ENCODE measurements around the gene FABP6.

Gene FABP6

DNA sequence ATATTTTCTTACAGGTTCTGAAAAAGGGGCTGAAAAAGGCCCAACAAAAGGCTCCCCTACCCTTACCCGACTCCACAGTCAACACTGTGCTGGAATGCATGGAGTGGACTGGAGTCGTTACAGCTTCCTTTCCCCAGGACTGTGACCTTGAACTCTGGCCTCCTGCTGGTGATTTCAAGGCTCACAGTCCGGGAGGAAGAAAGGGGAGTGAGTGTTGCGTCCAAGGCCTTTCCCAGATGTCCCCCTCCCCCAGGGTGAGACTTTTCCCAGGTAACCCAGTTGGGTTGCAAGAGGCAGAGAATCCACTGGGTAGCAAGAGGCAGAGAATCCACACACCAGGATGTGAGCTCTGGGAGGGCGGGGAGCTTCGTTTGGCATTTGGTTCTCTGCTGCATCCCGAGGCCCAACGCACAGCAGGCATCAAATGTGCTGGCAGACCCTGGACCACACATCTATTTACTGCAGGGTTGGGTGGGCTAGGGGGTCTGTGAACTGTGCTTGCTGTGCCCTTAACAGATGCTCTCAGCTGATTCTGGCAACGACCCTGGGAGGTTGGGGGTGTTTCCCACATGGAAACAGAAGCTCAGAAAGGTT is 37.5 kb downstream of the FABP6 start (continued):
- TF ChIP-seq, protein P1, sequence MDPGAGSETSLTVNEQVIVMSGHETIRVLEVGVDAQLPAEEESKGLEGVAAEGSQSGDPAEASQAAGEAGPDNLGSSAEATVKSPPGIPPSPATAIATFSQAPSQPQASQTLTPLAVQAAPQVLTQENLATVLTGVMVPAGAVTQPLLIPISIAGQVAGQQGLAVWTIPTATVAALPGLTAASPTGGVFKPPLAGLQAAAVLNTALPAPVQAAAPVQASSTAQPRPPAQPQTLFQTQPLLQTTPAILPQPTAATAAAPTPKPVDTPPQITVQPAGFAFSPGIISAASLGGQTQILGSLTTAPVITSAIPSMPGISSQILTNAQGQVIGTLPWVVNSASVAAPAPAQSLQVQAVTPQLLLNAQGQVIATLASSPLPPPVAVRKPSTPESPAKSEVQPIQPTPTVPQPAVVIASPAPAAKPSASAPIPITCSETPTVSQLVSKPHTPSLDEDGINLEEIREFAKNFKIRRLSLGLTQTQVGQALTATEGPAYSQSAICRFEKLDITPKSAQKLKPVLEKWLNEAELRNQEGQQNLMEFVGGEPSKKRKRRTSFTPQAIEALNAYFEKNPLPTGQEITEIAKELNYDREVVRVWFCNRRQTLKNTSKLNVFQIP (CRISPR knock-in tag; IDR thresholded peaks at IDR 0.05; ENCODE audit: borderline replicate concordance, low read depth): no peak
- TF ChIP-seq OSR1 (CRISPR knock-in tag; IDR thresholded peaks at IDR 0.05): no peak
- no peak for TF ChIP-seq GLIS3 (CRISPR knock-in tag; IDR thresholded peaks at IDR 0.05)
- no peak for TF ChIP-seq TOX (CRISPR knock-in tag; IDR thresholded peaks at IDR 0.05; ENCODE audit: borderline replicate concordance)
- TF ChIP-seq ZFP30 (CRISPR knock-in tag; IDR thresholded peaks at IDR 0.05): no peak

DNA sequence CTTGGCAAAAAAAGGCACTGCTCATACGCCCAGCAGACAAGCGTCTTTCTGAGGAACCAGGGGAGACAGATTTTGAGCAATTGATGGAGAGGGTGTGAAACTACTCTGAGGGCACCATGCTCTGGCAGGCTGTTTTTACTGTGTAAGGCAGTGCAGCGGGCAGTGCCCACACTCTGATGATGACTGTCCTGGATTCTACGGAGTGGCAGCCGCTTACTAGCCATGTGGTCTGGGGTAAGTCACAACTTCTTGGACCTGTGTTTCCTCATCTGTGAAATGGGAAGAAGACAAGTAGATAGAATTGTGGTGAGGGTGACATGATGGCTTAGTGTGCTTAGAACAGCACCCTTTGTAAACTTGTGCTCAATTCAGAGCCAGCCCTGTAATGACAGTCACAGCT is 38.8 kb downstream of the FABP6 start:
- ATAC-seq: no peak
- TF ChIP-seq GLIS3 (CRISPR knock-in tag; IDR thresholded peaks at IDR 0.05): no peak

DNA sequence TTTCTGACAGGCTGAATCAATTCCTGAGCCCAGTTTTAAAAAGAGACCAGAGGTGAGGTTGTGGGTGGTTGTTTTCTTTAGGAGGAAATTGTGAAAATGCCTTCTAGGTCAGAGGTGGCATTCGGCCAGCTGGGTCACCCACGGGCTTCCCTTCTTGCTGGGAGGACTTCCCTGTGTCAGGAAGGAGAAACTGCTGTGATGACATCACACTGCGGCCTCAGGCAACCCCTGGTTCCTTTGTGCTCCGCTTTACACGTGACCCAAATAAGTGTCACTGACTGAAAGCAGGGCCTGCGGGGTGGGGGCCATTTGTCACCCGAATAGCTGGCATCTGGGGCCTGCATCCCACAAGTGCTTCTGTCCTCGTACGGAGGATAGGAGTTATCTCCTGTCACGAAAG is 39.7 kb downstream of the FABP6 start:
- TF ChIP-seq ZC3H10 (CRISPR knock-in tag; IDR thresholded peaks at IDR 0.05) (no peak), ZNF70 (CRISPR knock-in tag; IDR thresholded peaks at IDR 0.05) (no peak), SNAI2 (CRISPR knock-in tag; IDR thresholded peaks at IDR 0.05) (no peak; the same call in 1 of the 2 replicates), TCF4 (CRISPR knock-in tag; IDR thresholded peaks at IDR 0.05; ENCODE audit: borderline replicate concordance) (no peak)
- no peak for ATAC-seq

DNA sequence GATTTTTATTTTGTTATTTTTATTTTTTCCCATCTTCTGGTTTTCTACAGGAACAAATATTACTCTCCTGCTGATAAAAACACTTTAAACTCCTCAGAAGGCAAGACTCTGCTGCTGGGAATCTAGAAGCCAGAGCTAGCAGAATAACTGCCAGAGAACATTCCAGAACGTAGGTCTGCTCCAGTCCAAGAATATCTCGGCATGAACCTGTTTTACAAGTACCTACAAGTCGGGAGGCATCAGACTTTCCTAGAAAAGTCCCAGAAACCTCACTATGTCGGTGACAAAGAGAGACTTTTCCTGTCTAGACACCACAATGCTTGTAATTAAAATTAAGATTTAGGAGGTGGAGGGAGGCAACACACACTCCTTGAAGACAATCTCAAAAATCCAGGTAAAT is 41.4 kb downstream of the FABP6 start:
- TF ChIP-seq RARB (CRISPR knock-in tag; IDR thresholded peaks at IDR 0.05): no peak
- ATAC-seq: no peak

DNA sequence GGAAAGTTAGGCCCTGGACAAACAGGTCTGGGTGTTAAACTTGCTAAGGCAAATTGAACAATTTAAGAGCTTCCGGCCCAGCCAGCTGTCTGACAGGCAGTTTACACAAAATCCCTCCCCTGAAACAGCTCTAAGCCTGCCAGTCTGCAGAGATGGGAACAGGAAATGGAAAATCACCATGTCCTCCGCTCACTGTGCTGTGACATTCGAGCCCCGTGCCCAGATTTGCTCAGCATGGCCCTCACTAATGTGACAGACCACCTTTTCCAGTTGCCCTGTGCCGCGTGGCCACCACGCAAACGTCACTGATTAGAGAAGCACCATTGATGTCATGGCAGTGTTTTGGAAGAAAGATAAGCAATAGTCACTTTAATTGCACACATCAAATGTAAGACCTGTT is 42.1 kb downstream of the FABP6 start:
- peak; percentile 32; the same call in 1 of the 3 replicates for ATAC-seq
- TF ChIP-seq ESRRG (CRISPR knock-in tag; IDR thresholded peaks at IDR 0.05) (no peak), ZNF565 (CRISPR knock-in tag; conservative IDR thresholded peaks at IDR 0.05; ENCODE audit: low read depth) (no peak), CSDC2 (CRISPR knock-in tag; IDR thresholded peaks at IDR 0.05) (no peak), PPARA (CRISPR knock-in tag; IDR thresholded peaks at IDR 0.05; ENCODE audit: borderline replicate concordance) (no peak), ZC3H10 (CRISPR knock-in tag; IDR thresholded peaks at IDR 0.05) (no peak), OSR1 (CRISPR knock-in tag; IDR thresholded peaks at IDR 0.05) (no peak), ZFP3 (CRISPR knock-in tag; IDR thresholded peaks at IDR 0.05) (no peak), TOX (CRISPR knock-in tag; IDR thresholded peaks at IDR 0.05; ENCODE audit: borderline replicate concordance) (no peak), ARNTL (CRISPR knock-in tag; IDR thresholded peaks at IDR 0.05; ENCODE audit: borderline replicate concordance, low read depth) (no peak), ZFP30 (CRISPR knock-in tag; IDR thresholded peaks at IDR 0.05) (no peak), TCF4 (CRISPR knock-in tag; IDR thresholded peaks at IDR 0.05; ENCODE audit: borderline replicate concordance) (no peak), ZNF70 (CRISPR knock-in tag; IDR thresholded peaks at IDR 0.05) (no peak), ZNF8 (CRISPR knock-in tag; IDR thresholded peaks at IDR 0.05) (no peak), RARB (CRISPR knock-in tag; IDR thresholded peaks at IDR 0.05) (no peak)
- TF ChIP-seq, protein P2, sequence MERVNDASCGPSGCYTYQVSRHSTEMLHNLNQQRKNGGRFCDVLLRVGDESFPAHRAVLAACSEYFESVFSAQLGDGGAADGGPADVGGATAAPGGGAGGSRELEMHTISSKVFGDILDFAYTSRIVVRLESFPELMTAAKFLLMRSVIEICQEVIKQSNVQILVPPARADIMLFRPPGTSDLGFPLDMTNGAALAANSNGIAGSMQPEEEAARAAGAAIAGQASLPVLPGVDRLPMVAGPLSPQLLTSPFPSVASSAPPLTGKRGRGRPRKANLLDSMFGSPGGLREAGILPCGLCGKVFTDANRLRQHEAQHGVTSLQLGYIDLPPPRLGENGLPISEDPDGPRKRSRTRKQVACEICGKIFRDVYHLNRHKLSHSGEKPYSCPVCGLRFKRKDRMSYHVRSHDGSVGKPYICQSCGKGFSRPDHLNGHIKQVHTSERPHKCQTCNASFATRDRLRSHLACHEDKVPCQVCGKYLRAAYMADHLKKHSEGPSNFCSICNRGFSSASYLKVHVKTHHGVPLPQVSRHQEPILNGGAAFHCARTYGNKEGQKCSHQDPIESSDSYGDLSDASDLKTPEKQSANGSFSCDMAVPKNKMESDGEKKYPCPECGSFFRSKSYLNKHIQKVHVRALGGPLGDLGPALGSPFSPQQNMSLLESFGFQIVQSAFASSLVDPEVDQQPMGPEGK (CRISPR knock-in tag; IDR thresholded peaks at IDR 0.05; ENCODE audit: borderline replicate concordance): no peak
- TF ChIP-seq, protein P3, sequence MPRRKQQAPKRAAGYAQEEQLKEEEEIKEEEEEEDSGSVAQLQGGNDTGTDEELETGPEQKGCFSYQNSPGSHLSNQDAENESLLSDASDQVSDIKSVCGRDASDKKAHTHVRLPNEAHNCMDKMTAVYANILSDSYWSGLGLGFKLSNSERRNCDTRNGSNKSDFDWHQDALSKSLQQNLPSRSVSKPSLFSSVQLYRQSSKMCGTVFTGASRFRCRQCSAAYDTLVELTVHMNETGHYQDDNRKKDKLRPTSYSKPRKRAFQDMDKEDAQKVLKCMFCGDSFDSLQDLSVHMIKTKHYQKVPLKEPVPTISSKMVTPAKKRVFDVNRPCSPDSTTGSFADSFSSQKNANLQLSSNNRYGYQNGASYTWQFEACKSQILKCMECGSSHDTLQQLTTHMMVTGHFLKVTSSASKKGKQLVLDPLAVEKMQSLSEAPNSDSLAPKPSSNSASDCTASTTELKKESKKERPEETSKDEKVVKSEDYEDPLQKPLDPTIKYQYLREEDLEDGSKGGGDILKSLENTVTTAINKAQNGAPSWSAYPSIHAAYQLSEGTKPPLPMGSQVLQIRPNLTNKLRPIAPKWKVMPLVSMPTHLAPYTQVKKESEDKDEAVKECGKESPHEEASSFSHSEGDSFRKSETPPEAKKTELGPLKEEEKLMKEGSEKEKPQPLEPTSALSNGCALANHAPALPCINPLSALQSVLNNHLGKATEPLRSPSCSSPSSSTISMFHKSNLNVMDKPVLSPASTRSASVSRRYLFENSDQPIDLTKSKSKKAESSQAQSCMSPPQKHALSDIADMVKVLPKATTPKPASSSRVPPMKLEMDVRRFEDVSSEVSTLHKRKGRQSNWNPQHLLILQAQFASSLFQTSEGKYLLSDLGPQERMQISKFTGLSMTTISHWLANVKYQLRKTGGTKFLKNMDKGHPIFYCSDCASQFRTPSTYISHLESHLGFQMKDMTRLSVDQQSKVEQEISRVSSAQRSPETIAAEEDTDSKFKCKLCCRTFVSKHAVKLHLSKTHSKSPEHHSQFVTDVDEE (CRISPR knock-in tag; IDR thresholded peaks at IDR 0.05): no peak
- TF ChIP-seq, protein P1 (CRISPR knock-in tag; IDR thresholded peaks at IDR 0.05; ENCODE audit: borderline replicate concordance, low read depth): no peak
- TF ChIP-seq, protein P4, sequence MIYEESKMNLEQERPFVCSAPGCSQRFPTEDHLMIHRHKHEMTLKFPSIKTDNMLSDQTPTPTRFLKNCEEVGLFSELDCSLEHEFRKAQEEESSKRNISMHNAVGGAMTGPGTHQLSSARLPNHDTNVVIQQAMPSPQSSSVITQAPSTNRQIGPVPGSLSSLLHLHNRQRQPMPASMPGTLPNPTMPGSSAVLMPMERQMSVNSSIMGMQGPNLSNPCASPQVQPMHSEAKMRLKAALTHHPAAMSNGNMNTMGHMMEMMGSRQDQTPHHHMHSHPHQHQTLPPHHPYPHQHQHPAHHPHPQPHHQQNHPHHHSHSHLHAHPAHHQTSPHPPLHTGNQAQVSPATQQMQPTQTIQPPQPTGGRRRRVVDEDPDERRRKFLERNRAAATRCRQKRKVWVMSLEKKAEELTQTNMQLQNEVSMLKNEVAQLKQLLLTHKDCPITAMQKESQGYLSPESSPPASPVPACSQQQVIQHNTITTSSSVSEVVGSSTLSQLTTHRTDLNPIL (CRISPR knock-in tag; IDR thresholded peaks at IDR 0.05; ENCODE audit: low read depth): no peak
- TF ChIP-seq, protein P5, sequence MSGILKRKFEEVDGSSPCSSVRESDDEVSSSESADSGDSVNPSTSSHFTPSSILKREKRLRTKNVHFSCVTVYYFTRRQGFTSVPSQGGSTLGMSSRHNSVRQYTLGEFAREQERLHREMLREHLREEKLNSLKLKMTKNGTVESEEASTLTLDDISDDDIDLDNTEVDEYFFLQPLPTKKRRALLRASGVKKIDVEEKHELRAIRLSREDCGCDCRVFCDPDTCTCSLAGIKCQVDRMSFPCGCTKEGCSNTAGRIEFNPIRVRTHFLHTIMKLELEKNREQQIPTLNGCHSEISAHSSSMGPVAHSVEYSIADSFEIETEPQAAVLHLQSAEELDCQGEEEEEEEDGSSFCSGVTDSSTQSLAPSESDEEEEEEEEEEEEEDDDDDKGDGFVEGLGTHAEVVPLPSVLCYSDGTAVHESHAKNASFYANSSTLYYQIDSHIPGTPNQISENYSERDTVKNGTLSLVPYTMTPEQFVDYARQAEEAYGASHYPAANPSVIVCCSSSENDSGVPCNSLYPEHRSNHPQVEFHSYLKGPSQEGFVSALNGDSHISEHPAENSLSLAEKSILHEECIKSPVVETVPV (CRISPR knock-in tag; IDR thresholded peaks at IDR 0.05): no peak

Data from SK-N-SH treated with all-trans-retinoic acid at 6 μM for 48 hours (cell line).